ENCODE data around the gene POLQ.
"Not testable (repeated sequence)": the region's sequence is repeated elsewhere in the genome, so short reads cannot be mapped to it uniquely, and the experiment has no call there.

POLQ gene

GRCh38 chr3:121545574-121546455, at the start of gene POLQ:
POLQ (minus strand) TSS chr3:121545988; CDS start chr3:121545877, 111 bp downstream.
- peak; percentile 97 for DNase-seq

- no peak for DNase-seq
These were observed 49.1 kb upstream of the POLQ start for GRCh38 chr3:121594850-121595249.

DNA sequence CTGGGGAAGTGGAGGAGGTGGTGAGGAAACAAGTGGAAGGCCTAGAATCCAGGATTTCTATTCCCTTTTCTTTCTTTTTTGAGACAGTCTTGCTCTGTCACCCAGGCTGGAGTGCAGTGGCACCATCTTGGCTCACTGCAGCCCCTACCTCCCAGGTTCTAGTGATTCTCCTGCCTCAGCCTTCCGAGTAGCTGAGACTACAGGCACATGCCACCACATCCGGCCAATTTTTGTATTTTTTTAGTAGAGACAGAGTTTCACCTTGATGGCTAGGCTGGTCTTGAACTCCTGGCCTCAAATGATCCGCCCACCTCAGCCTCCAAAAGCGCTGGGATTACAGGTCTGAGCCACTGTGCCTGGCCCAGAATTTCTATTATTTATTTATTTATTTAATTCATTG, 48.0 kb upstream of the POLQ start:
- DNase-seq: not testable (repeated sequence)

- peak; percentile 67 to 87 for DNase-seq
These were observed 47.3 kb upstream of the POLQ start, which contains the start of gene FBXO40 for GRCh38 chr3:121592856-121593702. FBXO40 (plus strand) TSS chr3:121593379; CDS start chr3:121620576, 27,197 bp downstream.

DNA sequence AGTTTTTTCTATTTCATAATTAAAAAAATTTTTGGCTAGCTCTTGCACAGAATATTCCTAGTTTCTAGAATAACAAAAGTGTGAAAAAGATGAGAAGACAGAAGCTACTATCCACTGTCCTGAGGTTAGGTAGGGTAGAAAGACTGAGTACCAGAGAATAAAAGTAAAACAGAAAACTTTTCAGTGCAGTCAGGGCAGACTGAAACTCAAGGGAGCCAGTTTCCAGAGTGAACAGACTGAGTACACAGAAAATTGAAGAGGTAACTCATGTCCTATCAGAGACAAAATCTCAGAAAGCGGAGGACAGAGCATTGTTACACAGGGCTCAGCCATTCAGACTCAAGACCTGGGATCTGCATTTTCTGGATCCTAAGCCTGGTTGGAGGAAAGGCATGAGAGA, 38.6 kb upstream of the POLQ start:
- no peak for DNase-seq

GRCh38 chr3:121581691-121582090, 35.9 kb upstream of the POLQ start:
- DNase-seq: no peak

GRCh38 chr3:121574449-121574848, 28.7 kb upstream of the POLQ start:
- DNase-seq: peak; percentile 4 to 41

DNA sequence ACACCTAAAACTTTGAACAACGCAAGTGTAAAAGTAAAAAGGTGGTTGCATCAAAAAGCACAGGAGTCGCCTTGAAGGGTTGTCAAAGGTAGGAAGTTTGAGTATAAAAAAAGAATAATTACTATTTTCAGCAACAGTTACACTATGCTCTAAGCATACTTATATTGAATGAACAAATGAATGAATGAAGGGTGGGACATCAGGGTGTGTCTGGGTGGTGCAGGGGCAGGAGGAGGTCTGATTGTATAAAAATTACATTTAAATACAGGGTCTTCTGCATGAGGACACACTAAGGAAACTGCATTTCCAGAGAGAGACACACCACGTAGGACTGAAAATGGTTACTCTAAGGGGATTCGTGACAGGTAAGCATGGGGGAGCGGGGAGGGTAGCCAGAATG, 21.9 kb upstream of the POLQ start, which contains the start of gene ARGFX:
ARGFX (plus strand) TSS at position 301 of the 400 bp plus-strand sequence. CDS start 2,765 bp downstream, outside the sequence.
- DNase-seq: no peak

DNA sequence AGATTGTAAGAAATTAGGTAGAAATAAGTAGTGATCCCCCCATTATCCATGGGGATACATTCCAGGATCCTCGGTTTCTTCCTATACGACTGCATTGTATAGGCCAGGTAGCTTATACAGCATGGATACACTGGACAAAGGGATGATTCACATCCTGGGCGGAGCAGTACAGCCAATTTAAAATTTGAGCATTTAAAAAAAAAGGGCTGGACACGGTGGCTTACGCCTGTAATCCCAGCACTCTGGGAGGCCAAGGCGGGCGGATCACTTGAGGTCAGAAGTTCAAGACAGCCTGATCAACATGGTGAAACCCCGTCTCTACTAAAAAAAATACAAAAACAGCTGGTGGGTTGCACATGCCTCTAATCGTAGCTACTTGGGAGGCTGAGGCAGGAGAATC, 21.0 kb upstream of the POLQ start:
- DNase-seq: no peak

DNA sequence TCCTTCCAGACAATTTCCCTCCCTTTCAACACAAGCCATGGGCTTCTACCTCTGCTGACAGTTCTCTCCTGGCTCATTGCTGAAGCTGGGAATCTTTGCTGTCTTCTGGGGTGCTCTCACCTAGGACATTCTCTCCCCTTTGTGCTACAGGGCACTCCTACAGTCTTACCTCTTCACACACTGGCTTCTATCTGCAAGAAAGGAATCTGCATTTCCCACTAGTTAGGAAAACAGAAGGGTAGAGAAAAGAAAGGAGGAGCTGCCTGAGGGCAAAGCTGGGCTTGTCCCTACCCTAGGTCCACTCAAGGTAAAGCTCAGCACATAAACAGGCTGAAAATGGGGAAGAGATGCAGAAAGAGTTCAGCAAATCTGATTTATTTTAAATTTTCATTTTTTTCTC, 16.4 kb upstream of the POLQ start:
- no peak for DNase-seq

DNA sequence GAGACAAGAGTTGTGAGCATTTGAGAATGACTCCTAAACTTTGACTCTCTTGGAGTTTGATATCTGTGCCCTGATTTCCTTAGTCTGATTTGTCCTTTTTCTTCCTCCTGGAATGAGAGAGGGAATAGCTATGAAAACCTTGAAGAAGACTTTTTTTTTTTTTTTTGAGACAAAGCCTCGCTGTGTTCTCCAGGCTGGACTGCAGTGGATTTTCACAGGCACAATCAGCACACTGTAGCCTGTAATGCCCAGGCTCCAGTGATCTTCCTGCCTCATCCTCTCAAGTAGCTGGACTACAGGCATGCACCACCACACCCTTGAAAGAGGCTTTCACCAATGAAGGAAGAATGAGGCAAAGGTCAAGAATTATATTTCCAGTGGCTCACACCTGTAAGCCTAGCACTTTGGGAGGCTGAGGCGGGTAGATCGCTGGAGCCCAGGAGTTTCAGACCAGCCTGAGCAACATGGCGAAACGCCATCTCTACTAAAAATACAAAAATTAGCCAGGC, 11.7 kb upstream of the POLQ start:
- no peak for DNase-seq

GRCh38 chr3:121552797-121553196, 7.0 kb upstream of the POLQ start:
- DNase-seq: no peak

- DNase-seq: no peak
These were observed 6.6 kb upstream of the POLQ start for GRCh38 chr3:121552379-121552778.

GRCh38 chr3:121545049-121545573, 677 bp downstream of the POLQ start:
- DNase-seq: peak in 1 of 2 experiments; percentile 51

DNA sequence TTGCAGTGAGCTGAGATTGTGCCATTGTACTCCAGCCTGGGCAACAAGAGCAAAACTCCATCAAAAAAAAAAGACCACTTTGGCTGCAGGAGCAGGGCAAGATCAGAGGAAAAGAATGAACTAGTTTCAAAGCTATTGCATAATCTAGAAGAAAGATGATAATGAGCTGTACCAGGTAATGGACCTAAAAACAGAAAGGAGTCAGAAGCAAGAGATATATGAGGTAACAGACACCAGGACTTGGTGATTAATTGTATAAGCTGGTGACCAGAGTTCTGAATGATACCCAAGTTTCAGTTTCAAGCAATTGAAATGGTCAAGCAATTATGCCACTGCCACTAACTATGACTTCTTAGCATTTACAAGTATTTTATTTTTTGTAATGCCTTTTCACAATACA, 2.9 kb downstream of the POLQ start:
- no peak for DNase-seq

DNA sequence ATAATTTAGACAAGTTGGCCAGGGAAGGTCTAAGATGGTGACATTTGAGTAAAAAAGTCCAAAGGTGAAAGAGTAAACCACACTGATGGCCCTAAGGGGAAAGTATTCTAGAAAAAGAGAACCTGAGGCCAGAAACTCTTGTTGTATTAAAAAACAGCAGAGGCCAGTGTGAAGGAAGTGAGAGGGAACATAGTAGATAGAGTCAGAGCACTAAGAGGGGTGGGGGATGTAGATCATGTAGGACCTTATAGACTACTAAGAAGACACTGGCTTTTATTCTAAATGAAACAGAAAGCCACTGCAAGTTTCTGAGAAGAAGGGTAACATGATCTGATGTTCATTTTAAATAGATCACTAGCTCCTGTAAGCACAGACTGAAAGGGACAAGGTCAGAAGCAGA, 14.5 kb downstream of the POLQ start:
- no peak for DNase-seq

DNA sequence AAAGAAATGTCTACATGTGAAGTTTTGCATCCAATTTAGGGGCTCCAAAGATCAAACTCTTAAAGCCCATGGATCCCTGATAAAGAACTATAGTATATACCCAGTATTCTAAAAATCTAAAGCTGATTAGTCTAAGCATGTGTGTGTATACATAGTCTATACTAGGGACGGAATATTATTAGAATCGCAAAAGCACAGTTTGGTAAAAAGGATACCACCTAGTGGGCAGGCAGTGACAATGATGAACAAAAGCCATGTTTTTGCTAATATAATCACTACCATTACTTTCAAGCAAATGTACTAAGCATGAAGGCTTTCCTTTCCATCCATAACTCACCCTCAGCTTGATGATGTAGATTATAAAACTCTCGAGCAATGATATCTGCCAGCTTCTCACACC, 16.5 kb downstream of the POLQ start:
- no peak for DNase-seq

DNA sequence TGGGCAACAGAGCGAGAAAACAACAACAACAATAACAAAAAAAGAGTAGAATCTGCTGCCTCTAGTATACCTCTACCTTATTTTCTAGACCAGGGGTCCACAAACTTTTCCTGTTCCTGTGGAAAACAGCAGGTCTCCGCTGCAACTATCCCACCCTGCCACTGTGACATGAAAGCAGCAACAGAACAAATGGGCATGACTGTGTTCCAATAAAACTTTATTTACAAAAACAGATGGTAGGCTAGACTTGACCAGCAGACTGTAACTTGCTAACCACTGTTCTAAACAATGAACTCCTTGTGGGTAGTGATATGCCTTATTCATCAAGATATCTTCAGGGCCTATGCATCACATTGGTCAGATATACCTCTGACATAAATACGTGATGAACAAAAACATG, 25.3 kb downstream of the POLQ start:
- no peak for DNase-seq

DNA sequence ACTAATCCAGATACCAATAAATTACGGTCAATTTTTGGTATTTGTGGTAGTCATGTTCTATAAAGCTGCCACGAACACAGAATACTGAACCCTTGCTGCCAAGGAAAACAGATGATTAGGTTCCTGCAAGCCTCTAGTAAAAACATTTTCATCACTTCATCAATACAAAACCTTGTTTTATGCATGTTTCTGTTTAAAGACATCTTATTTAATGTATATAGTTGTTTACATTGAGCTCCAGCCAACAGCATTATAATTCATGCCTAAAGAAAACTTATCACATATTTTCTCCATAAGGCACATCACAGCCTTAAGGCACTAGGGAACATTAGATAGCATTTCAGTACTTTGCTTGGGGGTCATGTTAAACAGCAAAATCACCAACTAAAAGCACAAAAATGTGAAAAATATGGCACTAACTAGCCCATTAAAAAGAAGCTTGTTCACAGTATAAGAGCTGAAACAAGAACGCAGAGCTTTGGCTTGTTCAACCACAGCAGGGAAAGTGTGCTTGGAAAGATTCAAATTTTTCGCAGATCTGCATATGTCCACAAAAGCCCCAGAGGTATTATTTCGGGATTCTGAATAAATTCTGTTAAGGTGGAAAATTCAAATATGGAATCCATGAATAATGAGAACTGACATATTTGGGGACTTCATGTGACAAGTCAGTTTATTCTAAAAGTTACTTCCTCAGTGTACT, 27.7 kb downstream of the POLQ start:
- no peak for DNase-seq

- DNase-seq: no peak
These were observed 29.9 kb downstream of the POLQ start for GRCh38 chr3:121515862-121516261.

DNA sequence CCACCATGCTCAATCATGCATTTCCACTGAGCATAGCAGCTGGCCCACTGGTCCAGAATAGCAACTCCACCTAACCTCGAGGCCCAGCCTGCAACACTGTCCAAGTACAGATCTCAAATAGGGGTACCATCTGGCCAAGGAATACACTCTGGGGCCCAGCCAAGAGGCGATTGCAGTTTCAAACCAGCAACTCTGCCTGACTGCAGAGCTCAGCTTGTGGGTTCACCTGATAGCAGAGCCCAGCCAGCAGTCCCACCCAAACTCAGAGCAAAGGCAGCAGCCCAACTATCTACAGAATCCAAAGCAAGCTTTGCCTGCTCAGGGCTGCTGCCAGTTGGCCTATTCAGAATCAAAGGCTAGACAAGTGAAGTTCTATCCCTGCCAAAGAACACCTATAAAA, 30.5 kb downstream of the POLQ start:
- DNase-seq: no peak

DNA sequence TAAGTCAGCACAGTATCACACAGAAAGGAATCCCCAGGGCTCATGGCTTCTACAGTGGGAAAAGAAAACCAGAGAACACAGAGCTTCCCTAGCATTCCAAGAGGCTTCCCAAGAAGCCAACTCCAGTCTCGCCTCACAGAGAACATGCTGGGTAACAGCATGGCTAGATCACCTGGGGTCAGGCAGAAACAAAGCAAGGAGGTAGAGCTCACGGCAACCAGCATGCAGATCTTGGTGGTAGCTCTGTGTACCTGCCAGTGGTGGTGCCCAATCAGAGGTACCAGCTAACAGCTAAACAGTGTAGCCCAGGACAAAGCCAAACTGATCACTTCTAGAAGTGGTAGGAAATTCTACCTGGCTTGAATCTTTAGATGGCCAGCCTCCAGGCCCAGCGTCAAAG, 31.3 kb downstream of the POLQ start:
- DNase-seq: no peak

- DNase-seq: no peak
These were observed 37.4 kb downstream of the POLQ start for GRCh38 chr3:121508389-121508788.
